Bronchial smooth muscle cell (primary cell): ENCODE results near the gene HYLS1. TPM values are rescaled to one million over a fixed set of nuclear protein-coding genes. Genes with fewer than 3 reads are reported as not detected.

Experiments
- total RNA-seq: library from RNA; depleted of rRNA; stranded (reverse); fragments of >200 nt; gene quantifications from 2 replicates; pipeline ENCODE4 v1.2.1, GENCODE V29; 2014

Gene HYLS1, protein sequence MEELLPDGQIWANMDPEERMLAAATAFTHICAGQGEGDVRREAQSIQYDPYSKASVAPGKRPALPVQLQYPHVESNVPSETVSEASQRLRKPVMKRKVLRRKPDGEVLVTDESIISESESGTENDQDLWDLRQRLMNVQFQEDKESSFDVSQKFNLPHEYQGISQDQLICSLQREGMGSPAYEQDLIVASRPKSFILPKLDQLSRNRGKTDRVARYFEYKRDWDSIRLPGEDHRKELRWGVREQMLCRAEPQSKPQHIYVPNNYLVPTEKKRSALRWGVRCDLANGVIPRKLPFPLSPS
- total RNA-seq = 2.7 and 3.8 TPM in 2 replicates

DNA sequence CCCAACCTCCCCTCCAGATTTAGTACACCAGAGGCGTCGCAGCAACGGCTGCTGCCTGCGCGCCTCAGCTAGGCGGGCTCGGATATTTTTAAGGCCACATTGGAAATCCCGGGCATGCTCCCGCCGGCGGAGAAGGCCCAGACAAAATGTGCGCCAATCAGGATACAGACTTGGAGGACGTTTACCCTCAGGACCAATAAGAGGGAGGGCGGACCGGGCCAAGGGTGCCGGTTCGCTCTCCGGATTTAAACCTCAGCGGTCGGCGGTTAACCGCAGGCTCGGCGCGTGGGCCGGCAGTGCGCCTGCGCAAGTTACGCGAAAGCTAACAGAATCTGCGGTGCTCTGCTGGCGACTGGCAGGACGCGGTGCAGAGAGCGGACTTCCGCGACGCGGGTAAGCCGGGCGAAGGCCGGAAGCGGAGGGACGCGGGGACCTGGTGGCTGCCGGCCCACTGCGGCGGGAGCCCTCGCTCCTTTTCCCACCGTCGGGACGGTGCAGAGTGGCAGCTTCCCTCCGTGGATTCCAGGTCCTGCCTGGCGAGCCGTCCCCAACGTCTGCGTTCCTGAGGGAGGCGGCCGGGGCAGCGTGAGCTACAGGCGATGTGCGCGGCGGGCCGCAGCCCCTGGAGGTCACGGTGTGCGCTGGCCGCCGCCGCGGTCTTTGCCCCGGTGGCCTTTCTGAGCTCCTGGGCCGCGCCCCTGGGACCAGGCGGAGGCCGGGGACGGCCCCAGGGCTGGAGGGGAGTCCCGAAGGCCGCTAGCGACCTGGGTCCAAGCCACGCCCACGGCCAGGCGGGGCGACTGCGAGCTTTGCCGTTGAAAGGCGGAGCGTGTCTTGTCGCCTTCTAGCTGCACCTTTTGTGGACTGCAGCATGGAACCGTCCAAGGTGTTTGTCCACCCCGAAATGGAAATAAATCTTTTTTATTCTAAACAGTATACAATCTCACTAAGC, at the start of gene HYLS1:
HYLS1 (plus strand) TSS at position 296 of the 952 bp plus-strand sequence. CDS start 11,701 bp downstream, outside the sequence.

DNA sequence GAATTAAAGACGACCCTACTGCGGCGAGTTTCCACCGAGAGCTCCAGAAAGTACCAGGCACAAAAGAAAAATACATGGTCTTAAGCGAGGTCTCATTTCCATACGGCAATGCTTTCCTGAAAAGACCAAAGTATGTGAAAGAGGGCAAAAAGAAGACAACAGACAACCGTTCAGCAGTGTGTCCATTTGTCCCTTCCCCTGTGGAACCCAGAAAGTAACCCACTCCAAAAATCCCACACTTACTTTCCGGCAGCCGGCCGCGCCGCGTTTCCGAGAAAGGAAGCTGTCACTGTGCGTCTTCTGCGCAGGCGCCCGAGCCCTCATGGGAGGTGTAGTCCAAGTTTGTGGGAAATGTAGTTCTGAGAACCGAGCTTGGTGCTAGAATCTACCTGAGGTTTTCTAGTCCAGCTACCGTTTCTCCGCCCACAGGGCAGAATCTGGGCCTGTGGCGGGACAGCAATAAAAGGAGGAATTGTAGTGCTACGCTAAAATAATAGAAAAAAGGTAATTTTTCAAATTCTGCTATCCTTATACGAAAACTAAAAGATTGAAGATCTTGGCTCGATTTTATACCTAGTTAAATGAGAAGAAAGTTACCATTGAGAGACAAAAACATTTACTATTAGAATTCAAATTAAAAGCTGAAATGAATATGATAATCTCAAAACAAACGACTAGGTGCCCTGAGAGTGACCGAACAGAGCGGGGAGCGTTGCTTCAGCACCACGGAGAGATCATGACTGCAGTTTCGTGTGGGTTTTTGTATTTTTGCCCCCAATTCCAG, 15.7 kb downstream of the HYLS1 start, which contains the start of gene PUS3:
PUS3 (minus strand) TSS at position 280 of the 784 bp plus-strand sequence. CDS start 6,922 bp downstream, outside the sequence.

DNA sequence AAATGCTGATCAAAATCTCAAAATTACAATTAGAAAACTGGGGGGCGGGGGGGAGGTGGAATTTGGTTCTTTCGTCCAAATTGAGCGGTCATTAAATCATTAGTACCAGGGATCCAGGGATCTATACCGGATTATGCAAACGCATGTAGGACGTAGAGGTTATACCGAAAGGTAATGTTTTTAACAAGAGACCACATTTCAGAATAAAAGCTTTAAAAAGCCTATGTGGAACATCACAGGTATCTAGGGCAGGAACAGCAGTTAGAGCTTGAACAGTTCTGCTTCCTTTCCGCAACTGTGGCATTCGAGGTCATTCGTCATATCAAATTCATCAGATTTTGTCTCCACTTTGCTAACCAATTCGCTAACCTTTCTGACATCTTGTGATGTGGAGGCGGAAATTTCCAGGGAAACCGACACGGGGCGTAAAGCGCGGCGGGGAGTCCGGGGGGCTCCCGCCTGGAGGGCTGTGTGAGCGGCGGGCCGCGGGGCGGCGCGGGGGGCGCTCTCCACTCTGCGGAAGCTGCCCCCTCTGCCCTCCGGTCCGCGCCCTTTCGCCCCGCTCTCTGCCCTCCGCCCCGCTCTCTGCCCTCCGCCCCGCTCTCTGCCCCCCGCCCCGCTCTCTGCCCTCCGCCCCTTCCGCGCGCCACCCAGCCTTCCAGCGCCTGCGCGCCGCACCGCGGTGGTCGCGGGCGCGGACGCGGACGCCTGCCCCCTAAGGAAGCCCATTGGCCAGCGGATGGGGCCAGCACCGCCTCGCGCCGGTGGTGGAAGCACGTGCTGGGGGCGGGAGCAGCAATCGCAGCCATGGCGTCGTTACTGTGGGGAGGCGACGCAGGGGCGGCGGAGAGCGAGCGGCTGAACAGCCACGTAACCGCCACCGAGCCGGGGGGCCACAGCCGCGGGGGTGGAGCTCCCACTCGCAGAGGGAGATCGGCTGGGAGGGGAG, 16.5 kb downstream of the HYLS1 start, which contains the start of gene DDX25:
DDX25 (plus strand) TSS at position 798 of the 949 bp plus-strand sequence; CDS start at position 808, 10 bp downstream.

DNA sequence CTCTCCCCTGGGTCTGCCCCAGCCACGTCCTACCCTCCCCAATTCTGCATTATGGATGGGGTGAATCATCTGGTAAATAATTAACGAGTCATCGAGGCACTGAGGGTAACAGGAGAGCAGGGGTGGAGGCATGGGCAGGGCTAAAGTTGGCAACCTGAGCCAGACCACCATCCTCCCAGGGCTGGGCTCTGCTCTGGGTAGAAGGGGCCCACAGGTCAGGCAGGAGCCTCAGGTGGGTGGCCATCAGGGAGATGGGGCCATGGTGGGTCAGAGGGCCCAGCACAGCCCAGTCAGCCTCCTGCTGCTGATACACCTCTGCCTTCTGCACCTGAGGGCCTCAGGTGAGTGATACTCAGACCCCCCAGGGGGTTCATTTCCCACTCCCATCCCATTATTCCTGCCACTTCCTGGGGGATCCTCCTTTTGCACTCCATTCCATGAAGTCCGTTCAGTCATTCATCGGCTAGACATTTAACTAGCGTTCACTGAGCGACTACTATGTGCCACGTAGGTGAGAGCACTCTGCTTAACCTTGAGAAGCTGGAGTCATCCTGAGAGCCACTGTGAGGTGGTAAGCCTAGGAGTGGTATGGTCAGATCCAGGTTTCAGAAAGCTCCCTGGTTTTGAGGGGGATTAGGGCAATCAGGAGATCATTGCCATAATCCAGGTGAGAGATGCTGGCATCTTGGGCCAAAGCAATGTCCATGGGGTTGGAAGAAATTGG, 58.5 kb downstream of the HYLS1 start, which contains the start of gene VSIG10L2:
VSIG10L2 (plus strand) TSS at position 248 of the 724 bp plus-strand sequence; CDS start at position 260, 12 bp downstream.

Other genes starting within 250 kb of the HYLS1 start
- gene ACRV1, start 206.8 kb upstream of the HYLS1 start, total RNA-seq = not detected in 2 replicates
- gene PATE1, start 141.4 kb upstream of the HYLS1 start, total RNA-seq = not detected in 2 replicates
- gene PATE2, start 108.8 kb upstream of the HYLS1 start, total RNA-seq = not detected in 2 replicates
- not detected in 2 replicates for gene PATE3, start 99.5 kb upstream of the HYLS1 start, total RNA-seq
- gene PATE4, start 54.4 kb upstream of the HYLS1 start, total RNA-seq = not detected in 2 replicates
- 11.3 and 12.8 TPM in 2 replicates for gene PUS3, start 15.5 kb downstream of the HYLS1 start, total RNA-seq
- under 0.01 TPM in 1 of 2 replicates, not detected in the other for gene DDX25, start 16.8 kb downstream of the HYLS1 start, total RNA-seq
- gene VSIG10L2, start 58.4 kb downstream of the HYLS1 start, total RNA-seq = 0.09 TPM in 1 of 2 replicates, not detected in the other
- gene CDON, start 175.2 kb downstream of the HYLS1 start, total RNA-seq = 4.9 and 31.2 TPM in 2 replicates